K562 (cell line): Measurements from ENCODE around the gene ZDHHC8. TPM values are rescaled to one million over a fixed set of nuclear protein-coding genes. Genes with fewer than 3 reads are reported as not detected.

ENCODE experiments used
- ATF4 ChIP-seq: fragments of 450-650 bp; formaldehyde crosslinking; IDR thresholded peaks from 2 replicates; pipeline ENCODE4 v1.4.0; 2022; ENCODE audit warnings: mild to moderate bottlenecking, moderate library complexity
- CEBPB ChIP-seq: fragments of 450-650 bp; IDR thresholded peaks from 2 replicates; pipeline ENCODE4 v1.6.1; 2016; ENCODE audit warnings: missing genetic modification characterization, missing compliant biosample characterization
- EHMT2 ChIP-seq: fragments of 450-650 bp; IDR thresholded peaks from 2 replicates; pipeline ENCODE4 v1.6.1; 2018; ENCODE audit warnings: antibody characterized with exemption
- KLF16 ChIP-seq: IDR thresholded peaks from 2 replicates; pipeline ENCODE4 v1.6.1; 2016; ENCODE audit warnings: antibody characterized with exemption
- NRF1 ChIP-seq, 2 experiments: fragments of 450-650 bp; IDR thresholded peaks in 1 of 2; conservative IDR thresholded peaks in 1 of 2; 2 replicates each; pipeline ENCODE4 v1.6.1; 2014; ENCODE audit warnings: mild to moderate bottlenecking in 2 of 2
- POLR2B ChIP-seq: fragments of 450-650 bp; IDR thresholded peaks from 2 replicates; pipeline ENCODE4 v1.6.1; 2018; ENCODE audit warnings: low read depth; ENCODE audit not compliant: partially characterized antibody
- THAP12 ChIP-seq: fragments of 250-450 bp; sonication (Bioruptor Pico); IDR thresholded peaks from 2 replicates; pipeline ENCODE4 v1.9.0; 2021; ENCODE audit warnings: mild to moderate bottlenecking, inconsistent platforms
- YY1 ChIP-seq, 3 experiments: IDR thresholded peaks; 2 replicates each; pipeline ENCODE4 v1.6.1; 2011; ENCODE audit warnings: low read length in 2 of 3, mild to moderate bottlenecking in 2 of 3, moderate library complexity in 2 of 3, borderline replicate concordance in 1 of 3, control low read depth in 1 of 3, low read depth in 1 of 3; ENCODE audit not compliant: insufficient read depth in 3 of 3, insufficient replicate concordance in 2 of 3, control insufficient read depth in 1 of 3, insufficient read length in 1 of 3; ENCODE audit errors: extremely low read depth in 1 of 3
- ZBTB7A ChIP-seq: IDR thresholded peaks from 2 replicates; pipeline ENCODE4 v1.6.1; 2011; ENCODE audit warnings: low read depth, mild to moderate bottlenecking, low read length, moderate library complexity, borderline replicate concordance; ENCODE audit not compliant: control insufficient read depth
- ZNF12 ChIP-seq: sonication (generic); formaldehyde crosslinking; IDR thresholded peaks from 2 replicates; pipeline ENCODE4 v1.4.0; 2020; ENCODE audit warnings: mild to moderate bottlenecking, missing genetic modification reagents
- ZNF280A ChIP-seq: fragments of 450-650 bp; IDR thresholded peaks from 2 replicates; pipeline ENCODE4 v1.6.1; 2018; ENCODE audit warnings: mild to moderate bottlenecking, low read depth; ENCODE audit not compliant: partially characterized antibody
- ZNF583 ChIP-seq: fragments of 250-450 bp; sonication (Bioruptor Pico); IDR thresholded peaks from 2 replicates; pipeline ENCODE4 v1.4.0; 2020
- ZNF699 ChIP-seq: fragments of 250-450 bp; sonication (Bioruptor Pico); IDR thresholded peaks from 2 replicates; pipeline ENCODE4 v1.8.0; 2021; ENCODE audit warnings: mild to moderate bottlenecking, moderate library complexity; ENCODE audit not compliant: insufficient replicate concordance
- polyA plus RNA-seq, 8 experiments: library from polyadenylated mRNA; depleted of rRNA in 4 of 8; stranded (reverse) in 5 of 8; unstranded in 3 of 8; fragments of >200 nt; fragmentation: Nextera tagmentation in 2 of 8; fragmentation: Illumina TruSeq in 1 of 8; extraction: Ambion mirVana in 2 of 8; extraction: Trizol in 1 of 8; gene quantifications; 2 replicates each; pipeline versions ENCODE4 v1.2.1 to v1.2.3, GENCODE V29; 2011 to 2014; ENCODE audit warnings: inconsistent platforms in 1 of 8, missing spikeins in 1 of 8
- total RNA-seq, 7 experiments: library from RNA; depleted of rRNA in 6 of 7; stranded (reverse); fragments of >200 nt in 6 of 7; fragmentation: Illumina TruSeq in 2 of 7; extraction: Trizol in 2 of 7; gene quantifications; 2 replicates each; pipeline versions ENCODE4 v1.2.1 to v1.2.3, GENCODE V29; 2011 to 2021; ENCODE audit warnings: low replicate concordance in 1 of 7
- TF ChIP-seq, protein P1 (sequence below): fragments of 250-450 bp; sonication (Bioruptor Pico); IDR thresholded peaks from 2 replicates; pipeline ENCODE4 v1.4.0; 2020; ENCODE audit warnings: mild to moderate bottlenecking, moderate library complexity
- TF ChIP-seq, protein P2 (sequence below), 2 experiments: fragments of 450-650 bp in 1 of 2; sonication (generic) in 1 of 2; formaldehyde crosslinking in 1 of 2; IDR thresholded peaks in 1 of 2; conservative IDR thresholded peaks in 1 of 2; 2 replicates each; pipeline versions ENCODE4 v1.6.1 to v1.8.1; 2016 to 2023; ENCODE audit warnings: mild to moderate bottlenecking in 2 of 2, moderate library complexity in 2 of 2, inconsistent platforms in 1 of 2, missing genetic modification reagents in 1 of 2

ZDHHC8 gene
- total and polyA plus RNA-seq, 9 of the 15 experiments (the other 6 are each of a cell fraction or from before 2014, with no cell fraction given) = 0.04 to 109 (median 16.4) TPM

DNA sequence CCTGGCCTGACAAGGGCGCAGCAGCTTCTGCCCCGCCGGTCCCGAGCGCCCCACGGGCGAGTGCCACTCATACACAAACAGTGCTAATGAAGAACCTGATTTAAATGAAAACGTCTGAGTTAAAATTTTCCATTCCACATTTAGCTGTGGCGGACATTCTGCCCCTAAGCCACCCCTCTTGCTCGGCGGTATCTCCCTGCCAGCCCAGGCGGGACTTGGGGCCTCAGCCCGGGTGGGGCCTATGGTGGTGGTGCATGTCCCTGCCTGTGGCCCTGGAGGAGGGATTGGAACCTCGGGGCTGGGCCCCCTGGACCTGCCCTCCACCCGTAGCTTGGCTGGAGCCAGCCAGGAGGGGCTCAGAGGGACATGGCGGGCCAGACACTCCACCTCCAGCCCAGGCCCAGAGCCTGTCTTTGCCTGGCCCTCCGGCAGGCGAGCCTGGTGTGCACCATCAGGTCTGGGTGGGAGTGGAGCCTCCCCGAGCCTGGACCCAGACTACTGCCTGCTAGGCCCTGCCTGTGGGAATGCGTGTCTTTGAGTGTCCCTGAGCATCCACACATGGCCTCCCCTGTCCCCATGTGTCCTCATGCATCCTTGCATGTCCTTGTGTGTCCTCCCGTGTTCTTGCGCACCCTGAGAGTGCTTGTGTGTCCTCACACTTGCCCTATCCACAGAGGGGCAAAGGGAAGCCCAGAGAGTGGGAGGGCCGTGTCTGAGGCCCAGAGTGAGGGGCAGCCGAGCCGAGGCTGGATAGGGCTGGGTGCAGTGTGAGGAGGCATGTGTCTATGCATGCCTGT is 4.4 kb downstream of the ZDHHC8 start (continued):
- TF ChIP-seq ATF4 (CRISPR knock-in tag) (no peak), EHMT2 (no peak), KLF16 (no peak), ZNF280A (no peak), CEBPB (tag) (no peak), ZBTB7A (no peak), NRF1 (conservative IDR thresholded peaks at IDR 0.05 in 1 of 2, IDR thresholded peaks at IDR 0.05 in 1 of 2) (no peak), YY1 (IDR thresholded peaks at IDR 0.05; ENCODE audit: borderline replicate concordance in 1 of 3, control insufficient read depth in 1 of 3, extremely low read depth in 1 of 3, insufficient read depth in 3 of 3, insufficient read length in 1 of 3, insufficient replicate concordance in 2 of 3, low read depth in 1 of 3, low read length in 2 of 3) (peak in 1 of 3 experiments; percentile 9), THAP12 (CRISPR knock-in tag) (peak; percentile 78), POLR2B (no peak), ZNF12 (CRISPR knock-in tag) (no peak), ZNF583 (CRISPR knock-in tag) (no peak), ZNF699 (no peak)
- TF ChIP-seq, protein P1, sequence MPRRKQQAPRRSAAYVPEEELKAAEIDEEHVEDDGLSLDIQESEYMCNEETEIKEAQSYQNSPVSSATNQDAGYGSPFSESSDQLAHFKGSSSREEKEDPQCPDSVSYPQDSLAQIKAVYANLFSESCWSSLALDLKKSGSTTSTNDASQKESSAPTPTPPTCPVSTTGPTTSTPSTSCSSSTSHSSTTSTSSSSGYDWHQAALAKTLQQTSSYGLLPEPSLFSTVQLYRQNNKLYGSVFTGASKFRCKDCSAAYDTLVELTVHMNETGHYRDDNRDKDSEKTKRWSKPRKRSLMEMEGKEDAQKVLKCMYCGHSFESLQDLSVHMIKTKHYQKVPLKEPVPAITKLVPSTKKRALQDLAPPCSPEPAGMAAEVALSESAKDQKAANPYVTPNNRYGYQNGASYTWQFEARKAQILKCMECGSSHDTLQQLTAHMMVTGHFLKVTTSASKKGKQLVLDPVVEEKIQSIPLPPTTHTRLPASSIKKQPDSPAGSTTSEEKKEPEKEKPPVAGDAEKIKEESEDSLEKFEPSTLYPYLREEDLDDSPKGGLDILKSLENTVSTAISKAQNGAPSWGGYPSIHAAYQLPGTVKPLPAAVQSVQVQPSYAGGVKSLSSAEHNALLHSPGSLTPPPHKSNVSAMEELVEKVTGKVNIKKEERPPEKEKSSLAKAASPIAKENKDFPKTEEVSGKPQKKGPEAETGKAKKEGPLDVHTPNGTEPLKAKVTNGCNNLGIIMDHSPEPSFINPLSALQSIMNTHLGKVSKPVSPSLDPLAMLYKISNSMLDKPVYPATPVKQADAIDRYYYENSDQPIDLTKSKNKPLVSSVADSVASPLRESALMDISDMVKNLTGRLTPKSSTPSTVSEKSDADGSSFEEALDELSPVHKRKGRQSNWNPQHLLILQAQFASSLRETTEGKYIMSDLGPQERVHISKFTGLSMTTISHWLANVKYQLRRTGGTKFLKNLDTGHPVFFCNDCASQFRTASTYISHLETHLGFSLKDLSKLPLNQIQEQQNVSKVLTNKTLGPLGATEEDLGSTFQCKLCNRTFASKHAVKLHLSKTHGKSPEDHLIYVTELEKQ = no peak
- TF ChIP-seq, protein P2, sequence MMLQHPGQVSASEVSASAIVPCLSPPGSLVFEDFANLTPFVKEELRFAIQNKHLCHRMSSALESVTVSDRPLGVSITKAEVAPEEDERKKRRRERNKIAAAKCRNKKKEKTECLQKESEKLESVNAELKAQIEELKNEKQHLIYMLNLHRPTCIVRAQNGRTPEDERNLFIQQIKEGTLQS (IDR thresholded peaks at IDR 0.05) = no peak
- TF ChIP-seq, protein P2 (CRISPR knock-in tag; conservative IDR thresholded peaks at IDR 0.05) = no peak
